Inferior parietal cortex (tissue), 1 donor: ENCODE results near the gene UPK1B.
"Not testable (repeated sequence)": the region's sequence is repeated elsewhere in the genome, so short reads cannot be mapped to it uniquely, and the experiment has no call there.

Source experiments
- DNase-seq: peaks from one replicate; pipeline ENCODE4 v3.0.0-alpha.2; 2016; ENCODE audit errors: extremely low spot score

Gene UPK1B

GRCh38 chr3:119173325-119173724 lies at the start of gene UPK1B:
Gene UPK1B, plus strand, starts transcription at chr3:119173598. Its CDS starts 13,144 bp downstream, at chr3:119186742.
- DNase-seq: no peak

GRCh38 chr3:119125342-119125741 lies 48.1 kb upstream of the UPK1B start:
- no peak for DNase-seq

GRCh38 chr3:119125742-119126504 lies 47.5 kb upstream of the UPK1B start:
- DNase-seq: no peak

- not testable (repeated sequence) for DNase-seq
Observed at GRCh38 chr3:119130291-119130690, 43.1 kb upstream of the UPK1B start.

GRCh38 chr3:119132291-119132690 lies 41.1 kb upstream of the UPK1B start:
- DNase-seq: not testable (repeated sequence)

- DNase-seq: not testable (repeated sequence)
Observed at GRCh38 chr3:119139360-119139759, 34.0 kb upstream of the UPK1B start.

- DNase-seq: no peak
Observed at GRCh38 chr3:119140466-119140865, 32.9 kb upstream of the UPK1B start.

- DNase-seq: no peak
Observed at GRCh38 chr3:119145128-119145499, 28.3 kb upstream of the UPK1B start.

GRCh38 chr3:119145500-119146167 lies 27.8 kb upstream of the UPK1B start, which contains the start of gene TEX55:
Gene TEX55, plus strand, starts transcription at chr3:119146165. Its CDS starts 25 bp downstream, at chr3:119146190.
- peak; percentile 19 for DNase-seq

- DNase-seq: no peak
Observed at GRCh38 chr3:119146578-119147375, 26.6 kb upstream of the UPK1B start.

GRCh38 chr3:119147494-119147893 lies 25.9 kb upstream of the UPK1B start:
- DNase-seq: no peak

- DNase-seq: no peak
Observed at GRCh38 chr3:119148493-119149180, 24.8 kb upstream of the UPK1B start.

- no peak for DNase-seq
Observed at GRCh38 chr3:119149484-119149883, 23.9 kb upstream of the UPK1B start.

- no peak for DNase-seq
Observed at GRCh38 chr3:119156868-119157267, 16.5 kb upstream of the UPK1B start.

- no peak for DNase-seq
Observed at GRCh38 chr3:119157971-119158370, 15.4 kb upstream of the UPK1B start.

- no peak for DNase-seq
Observed at GRCh38 chr3:119160361-119160760, 13.0 kb upstream of the UPK1B start.

GRCh38 chr3:119160815-119161214 lies 12.6 kb upstream of the UPK1B start:
- DNase-seq: no peak

GRCh38 chr3:119161240-119161639 lies 12.2 kb upstream of the UPK1B start:
- no peak for DNase-seq

- DNase-seq: not testable (repeated sequence)
Observed at GRCh38 chr3:119164745-119165144, 8.7 kb upstream of the UPK1B start.

- no peak for DNase-seq
Observed at GRCh38 chr3:119170821-119171220, 2.6 kb upstream of the UPK1B start.

- DNase-seq: no peak
Observed at GRCh38 chr3:119175872-119176756, 2.7 kb downstream of the UPK1B start.
